HG02642 (cell line): ENCODE data around the gene AUH.

Experiments
- ATAC-seq: cut with Tn5 transposase; IDR thresholded peaks from one replicate; pipeline ENCODE4 v1.9.1; 2021; ENCODE audit warnings: mild to moderate bottlenecking; ENCODE audit not compliant: unreplicated experiment, poor library complexity

Gene AUH

DNA sequence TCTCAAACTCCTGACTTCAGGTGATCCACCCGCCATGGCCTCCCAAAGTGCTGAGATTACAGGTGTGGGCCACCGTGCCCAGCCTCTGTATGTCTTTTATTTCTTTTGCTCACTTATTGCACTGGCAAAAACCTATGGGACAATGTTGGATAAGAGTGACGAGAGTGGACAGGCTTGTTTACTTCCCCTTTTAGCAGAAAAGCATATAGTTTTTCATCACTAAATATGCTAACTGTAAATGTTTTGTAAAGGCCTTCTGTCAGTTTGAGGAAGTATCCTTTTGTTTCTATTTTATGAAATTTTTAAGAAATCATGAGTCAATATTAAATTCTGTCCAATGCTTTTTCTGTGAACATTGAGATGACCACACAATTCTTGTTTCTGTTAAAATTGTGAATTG lies 103.3 kb downstream of the AUH start:
- ATAC-seq: no peak

DNA sequence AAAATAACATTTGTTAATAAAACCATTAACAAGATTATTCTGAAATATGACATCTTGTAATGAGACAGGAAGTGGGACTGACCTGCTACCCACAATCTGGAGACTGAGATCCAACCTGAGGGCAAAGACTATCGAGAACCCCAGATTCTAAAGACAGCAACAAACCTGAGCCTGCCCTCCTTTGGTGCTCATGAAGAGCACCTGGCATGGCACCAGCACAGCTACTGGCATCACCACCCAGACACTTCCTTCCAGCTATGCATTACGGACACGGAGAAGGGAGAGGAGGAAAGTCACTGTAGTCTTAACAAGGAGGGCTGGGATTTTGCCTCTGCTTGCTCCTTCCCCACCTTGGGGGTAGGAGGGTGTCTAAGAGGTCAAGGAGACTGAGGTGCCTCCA lies 105.5 kb downstream of the AUH start:
- ATAC-seq: no peak

GRCh38 chr9:91255327-91255726 lies 106.4 kb downstream of the AUH start:
- no peak for ATAC-seq

DNA sequence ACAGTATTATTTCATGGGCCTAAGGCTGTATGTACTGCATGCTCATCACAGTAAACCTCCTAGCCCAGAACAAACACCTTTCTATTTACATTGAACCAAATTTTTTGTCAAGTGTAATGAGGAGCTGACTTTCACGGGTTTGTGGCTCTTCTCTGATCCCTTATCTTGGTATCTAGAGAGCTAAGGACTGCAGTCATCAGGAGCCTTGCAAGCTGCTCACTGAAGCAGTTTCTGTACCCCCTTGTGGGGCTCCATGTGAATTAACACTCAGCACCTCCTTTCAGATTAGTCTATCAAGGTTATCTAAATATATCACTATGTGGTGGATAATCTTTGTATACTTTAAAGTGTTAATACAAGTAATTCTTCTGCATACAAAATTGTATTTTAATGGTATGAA lies 108.2 kb downstream of the AUH start:
- ATAC-seq: no peak

DNA sequence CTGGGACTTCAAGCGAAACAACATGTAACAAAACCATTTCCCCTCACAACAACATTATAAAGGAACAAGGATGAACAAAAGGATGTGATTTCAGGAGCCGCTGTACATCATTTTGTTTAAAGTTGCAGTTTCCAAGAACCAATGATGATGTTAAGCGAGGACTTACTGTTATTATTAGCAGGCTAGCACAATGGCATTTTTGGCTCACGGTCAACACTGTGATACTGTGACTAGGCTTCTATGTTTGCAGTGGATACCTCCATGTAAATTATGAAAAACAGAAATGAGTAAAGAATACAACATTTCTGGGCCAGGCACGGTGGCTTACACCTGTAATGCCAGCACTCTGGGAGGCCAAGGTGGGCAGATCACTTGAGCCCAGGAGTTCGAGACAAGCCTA lies 113.0 kb downstream of the AUH start:
- ATAC-seq: no peak

GRCh38 chr9:91247278-91247677 lies 114.4 kb downstream of the AUH start:
- ATAC-seq: no peak

- ATAC-seq: no peak
Observed at GRCh38 chr9:91246846-91247245, 114.9 kb downstream of the AUH start.

DNA sequence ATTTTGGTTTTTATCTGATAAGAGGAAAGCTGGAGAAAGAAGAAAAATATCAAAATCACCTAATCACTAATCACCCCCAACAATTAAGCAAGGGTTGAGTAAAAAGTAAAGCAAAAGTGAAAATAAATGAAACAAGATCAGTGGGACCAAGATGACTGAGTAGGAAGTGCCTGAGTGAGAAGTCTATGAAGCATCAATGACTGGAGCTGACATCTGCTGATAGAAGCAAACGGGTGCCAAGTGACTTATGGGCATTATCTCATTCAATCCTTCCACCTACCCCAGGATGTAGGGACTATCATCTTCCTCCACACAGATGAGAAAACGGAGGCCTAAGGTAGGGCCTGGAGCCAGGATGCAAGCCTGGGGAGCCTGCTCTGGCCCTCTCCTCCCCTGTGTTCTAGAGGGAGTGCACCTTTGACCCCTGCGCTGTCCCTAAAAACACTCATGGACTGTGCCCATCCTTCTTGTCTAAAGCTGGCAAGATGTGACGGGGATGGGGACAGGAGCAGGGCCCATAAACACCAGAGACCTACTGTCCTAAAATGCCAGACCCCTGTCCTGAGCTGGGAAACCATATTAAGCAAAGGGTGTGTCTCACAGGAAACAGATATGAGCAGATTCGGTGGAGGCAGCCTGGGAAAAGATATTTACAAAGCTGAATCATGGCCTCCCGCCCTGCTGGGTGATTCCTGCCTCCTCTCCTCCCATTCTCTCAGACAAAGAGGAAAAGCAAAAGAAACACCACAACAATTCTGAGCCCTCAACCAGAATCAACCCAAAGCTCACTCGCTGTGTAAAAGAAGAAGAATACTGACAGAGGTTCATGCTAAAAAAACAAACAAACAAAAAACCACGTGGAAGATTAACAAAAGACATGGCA lies 116.0 kb downstream of the AUH start:
- no peak for ATAC-seq

DNA sequence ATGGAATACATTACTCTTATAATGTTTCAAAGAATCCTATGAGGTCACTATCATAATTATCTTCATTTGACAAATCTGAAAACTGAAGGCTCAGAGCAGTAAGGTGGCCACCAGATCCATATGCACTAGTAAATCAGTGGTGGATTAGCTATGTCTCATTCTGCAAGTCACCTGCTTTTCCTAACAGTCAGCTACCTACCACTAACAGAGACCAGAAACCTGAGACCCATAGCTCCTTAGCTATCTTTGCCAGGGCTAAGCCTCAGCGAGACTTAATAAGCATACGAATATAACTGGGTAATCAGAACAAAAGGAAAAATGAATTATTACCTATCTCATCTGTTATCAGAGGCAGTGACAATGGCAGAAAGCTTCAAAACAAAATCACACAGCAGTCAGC lies 118.7 kb downstream of the AUH start:
- ATAC-seq: no peak

DNA sequence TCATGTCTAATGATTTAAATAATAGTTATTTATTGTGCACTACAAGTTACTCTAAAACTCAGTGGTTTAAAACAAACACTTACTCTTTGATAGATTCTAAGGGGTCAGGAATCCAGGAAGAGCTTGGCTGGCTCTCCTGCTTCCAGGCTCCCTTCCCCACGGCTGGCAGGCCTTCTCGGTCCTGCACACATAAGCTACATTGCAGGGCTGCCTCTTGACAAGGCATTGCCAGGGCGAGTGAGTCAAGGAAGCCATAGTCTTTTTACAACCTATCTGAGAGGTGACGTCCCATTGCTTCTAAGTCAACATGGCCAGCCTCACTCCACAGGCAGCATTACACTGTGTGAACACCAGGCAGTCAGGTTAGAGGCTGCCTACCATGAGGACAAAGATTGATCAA lies 119.8 kb downstream of the AUH start:
- ATAC-seq: no peak

- no peak for ATAC-seq
Observed at GRCh38 chr9:91240596-91241165, 121.0 kb downstream of the AUH start.

DNA sequence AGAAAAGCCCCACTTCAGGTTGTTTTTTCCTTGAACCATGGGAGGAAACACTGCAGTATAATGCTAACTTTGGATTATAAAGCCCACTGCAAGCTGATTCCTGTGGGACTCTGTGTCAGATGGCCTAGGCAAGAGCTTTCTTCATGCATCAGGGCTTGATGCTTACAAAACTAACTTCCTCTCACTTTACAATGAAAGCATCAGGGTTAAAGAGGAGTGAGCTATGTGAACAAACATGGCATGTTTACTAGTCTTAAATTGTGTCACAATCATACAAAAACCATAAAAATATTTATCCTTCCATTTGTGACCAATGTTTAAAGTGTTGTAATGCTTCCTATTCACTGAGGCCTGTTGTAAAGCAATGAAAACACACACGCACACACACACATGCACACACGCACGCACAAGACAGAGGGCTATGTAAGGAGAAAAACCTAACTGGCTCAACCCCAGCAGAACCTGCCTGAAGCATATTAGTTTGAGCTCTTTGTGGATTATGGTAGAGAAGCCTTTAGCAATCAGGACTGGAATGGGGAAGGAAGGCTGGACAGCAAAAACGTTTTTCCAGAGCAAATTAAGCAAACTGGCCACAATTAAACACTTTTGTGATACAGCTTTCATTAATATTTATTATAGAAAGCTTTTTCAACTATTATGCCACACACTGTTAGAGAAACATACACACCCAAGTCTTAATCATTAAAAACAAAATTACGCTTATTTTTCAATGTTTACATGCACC lies 122.2 kb downstream of the AUH start:
- ATAC-seq: no peak

- no peak for ATAC-seq
Observed at GRCh38 chr9:91234523-91234922, 127.2 kb downstream of the AUH start.

DNA sequence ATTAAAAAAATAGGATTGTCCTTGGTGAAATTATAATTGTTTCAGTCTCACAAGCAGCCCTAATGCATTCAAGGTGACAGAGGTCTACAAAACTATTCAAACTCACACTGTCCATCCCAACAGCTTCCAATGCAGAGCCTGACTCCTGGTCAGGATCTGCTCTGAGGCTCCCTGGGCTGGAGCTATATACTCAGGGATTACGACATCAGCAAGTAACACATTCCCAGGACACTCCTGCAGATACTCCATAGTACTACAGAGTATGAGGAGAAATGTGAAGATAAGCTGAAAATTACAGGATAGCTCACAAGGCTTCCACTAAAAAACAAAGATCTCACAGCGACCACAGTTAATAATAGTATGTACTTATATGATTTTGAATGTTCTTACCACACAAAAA lies 130.1 kb downstream of the AUH start:
- ATAC-seq: no peak

DNA sequence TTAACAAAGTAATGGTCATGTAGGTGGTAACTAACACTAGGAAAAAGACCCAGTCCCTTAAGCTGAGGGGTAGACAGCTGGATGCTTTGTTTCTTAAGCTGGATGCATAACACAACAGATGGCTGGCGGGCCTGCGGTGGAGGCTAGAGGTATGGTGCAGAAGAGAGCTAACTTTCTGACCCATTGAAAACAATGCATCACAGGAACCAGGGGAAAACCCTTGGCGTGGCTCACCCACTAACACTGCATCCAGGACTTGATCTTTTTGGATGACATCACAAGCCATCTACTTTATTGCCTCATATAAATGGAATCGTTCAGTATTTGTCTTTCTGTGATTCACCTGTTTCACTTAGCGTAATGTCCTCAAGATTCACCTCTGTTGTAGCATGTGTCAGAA lies 138.7 kb downstream of the AUH start:
- ATAC-seq: no peak

- no peak for ATAC-seq
Observed at GRCh38 chr9:91222457-91222856, 139.3 kb downstream of the AUH start.

GRCh38 chr9:91221332-91221731 lies 140.4 kb downstream of the AUH start:
- no peak for ATAC-seq

DNA sequence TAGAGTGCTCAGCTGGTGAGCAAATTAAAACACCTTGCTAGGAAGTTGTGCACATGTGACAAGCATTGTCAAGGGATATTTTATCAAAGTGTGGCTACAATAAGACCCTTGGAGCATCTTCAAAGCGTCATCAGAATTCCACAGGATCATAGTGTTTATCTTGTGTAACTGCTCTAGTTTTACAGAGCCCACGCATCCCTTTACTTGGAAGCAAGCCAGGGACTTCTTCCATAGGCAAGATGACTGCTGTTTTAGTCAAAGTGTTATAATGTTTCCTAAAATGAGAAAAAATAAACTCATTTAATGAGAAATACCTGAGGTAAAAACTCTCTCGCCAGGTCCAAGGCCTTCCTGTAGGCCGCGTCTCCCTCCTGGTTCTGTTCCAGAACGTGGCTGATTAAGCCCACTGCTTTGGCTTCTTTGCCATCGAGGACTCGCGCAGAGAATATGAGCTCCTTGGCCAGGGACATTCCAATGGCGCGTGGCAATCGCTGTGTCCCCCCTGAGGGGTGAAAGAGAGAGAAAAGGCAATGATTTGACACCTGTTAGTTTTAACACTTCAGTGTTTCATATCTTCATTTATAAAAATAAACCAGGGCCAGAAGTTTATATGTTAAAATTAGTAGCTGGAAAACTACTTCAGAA lies 141.1 kb downstream of the AUH start:
- no peak for ATAC-seq

GRCh38 chr9:91220021-91220420 lies 141.7 kb downstream of the AUH start:
- ATAC-seq: no peak

GRCh38 chr9:91219557-91219956 lies 142.2 kb downstream of the AUH start:
- ATAC-seq: no peak

DNA sequence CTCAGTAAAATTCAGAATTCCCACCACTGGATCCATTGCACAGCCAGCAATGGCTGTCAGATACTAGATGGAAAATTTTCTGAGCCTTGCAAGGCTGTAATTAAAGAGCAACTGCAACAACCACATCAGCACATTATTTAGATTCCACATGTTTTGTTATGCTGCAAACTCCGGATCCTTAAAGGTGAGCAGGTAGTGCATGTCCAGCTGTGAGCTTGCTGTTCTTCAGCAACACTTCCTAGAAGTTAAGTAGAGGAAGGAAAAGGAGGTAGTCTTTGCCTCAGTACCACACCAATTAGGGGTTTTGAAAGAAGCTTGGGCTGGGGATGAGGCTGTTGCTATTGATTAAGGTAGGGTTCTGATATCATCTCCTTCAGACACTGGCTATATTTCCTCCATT lies 144.3 kb downstream of the AUH start:
- no peak for ATAC-seq
